HepG2 (cell line): ENCODE results near the gene GSG1. TPM values are rescaled to one million over a fixed set of nuclear protein-coding genes. Genes with fewer than 3 reads are reported as not detected.
A peak's percentile ranks its signal among the peaks of the same experiment; 100 is the strongest.

ENCODE experiments used
- NFKB2 ChIP-seq: sonication (generic); formaldehyde crosslinking; IDR thresholded peaks from 2 replicates; pipeline ENCODE4 v1.4.0; 2020; ENCODE audit warnings: missing genetic modification reagents, borderline replicate concordance
- PATZ1 ChIP-seq: sonication (generic); formaldehyde crosslinking; IDR thresholded peaks from 2 replicates; pipeline ENCODE4 v1.4.0; 2020; ENCODE audit warnings: missing genetic modification reagents
- REXO4 ChIP-seq: sonication (generic); formaldehyde crosslinking; IDR thresholded peaks from 2 replicates; pipeline ENCODE4 v1.8.0; 2022; ENCODE audit warnings: missing genetic modification reagents, mild to moderate bottlenecking, borderline replicate concordance
- TAF15 ChIP-seq: fragments of 200-400 bp; formaldehyde crosslinking; IDR thresholded peaks from one replicate; pipeline ENCODE4 v1.6.1; 2018; ENCODE audit warnings: mild to moderate bottlenecking, low read depth, low read length; ENCODE audit not compliant: poor library complexity, severe bottlenecking
- ZBTB4 ChIP-seq: sonication (generic); formaldehyde crosslinking; IDR thresholded peaks from 2 replicates; pipeline ENCODE4 v1.4.0; 2020; ENCODE audit warnings: missing genetic modification reagents, mild to moderate bottlenecking, borderline replicate concordance
- ZKSCAN1 ChIP-seq: fragments of 150-350 bp; IDR thresholded peaks from 2 replicates; pipeline ENCODE4 v1.6.1; 2014; ENCODE audit warnings: low read length
- ZNF235 ChIP-seq: sonication (generic); formaldehyde crosslinking; IDR thresholded peaks from 2 replicates; pipeline ENCODE4 v1.8.1; 2023; ENCODE audit warnings: mild to moderate bottlenecking, missing genetic modification reagents, borderline replicate concordance
- ZNF343 ChIP-seq: sonication (generic); formaldehyde crosslinking; IDR thresholded peaks from 2 replicates; pipeline ENCODE4 v1.4.0; 2020; ENCODE audit warnings: mild to moderate bottlenecking, missing genetic modification reagents
- ZNF484 ChIP-seq: sonication (generic); formaldehyde crosslinking; IDR thresholded peaks from 2 replicates; pipeline ENCODE4 v1.5.1; 2020; ENCODE audit warnings: mild to moderate bottlenecking, low read depth, missing genetic modification reagents, borderline replicate concordance
- ZNF576 ChIP-seq: sonication (generic); formaldehyde crosslinking; IDR thresholded peaks from 2 replicates; pipeline ENCODE4 v1.4.0; 2020; ENCODE audit warnings: mild to moderate bottlenecking, missing genetic modification reagents
- ZNF724P ChIP-seq: sonication (generic); formaldehyde crosslinking; IDR thresholded peaks from 2 replicates; pipeline ENCODE4 v1.8.0; 2022; ENCODE audit warnings: missing genetic modification reagents, borderline replicate concordance
- ZNF841 ChIP-seq: sonication (generic); formaldehyde crosslinking; IDR thresholded peaks from 2 replicates; pipeline ENCODE4 v1.8.1; 2023; ENCODE audit warnings: missing genetic modification reagents, borderline replicate concordance
- polyA plus RNA-seq, 8 experiments: library from polyadenylated mRNA; depleted of rRNA in 3 of 8; stranded (reverse) in 7 of 8; unstranded in 1 of 8; fragments of >200 nt; fragmentation: Illumina TruSeq in 4 of 8; extraction: Trizol in 4 of 8; gene quantifications; 2 replicates each; pipeline versions ENCODE4 v1.2.1 to v1.2.3, GENCODE V29; 2011 to 2016; ENCODE audit warnings: low read depth in 4 of 8, missing spikeins in 1 of 8, mixed read lengths in 1 of 8; ENCODE audit not compliant: insufficient read depth in 1 of 8
- total RNA-seq, 5 experiments: library from RNA; depleted of rRNA; stranded (reverse); fragments of >200 nt; fragmentation: Illumina TruSeq; extraction: Trizol; gene quantifications; 2 replicates each; pipeline ENCODE4 v1.2.3, GENCODE V29; 2016; ENCODE audit warnings: low read depth in 1 of 5

The GSG1 gene
- total and polyA plus RNA-seq, 2 of the 13 experiments (the other 11 are each of a cell fraction or from before 2014, with no cell fraction given) = not detected

- TF ChIP-seq ZNF576 (CRISPR knock-in tag) (no peak), PATZ1 (CRISPR knock-in tag) (peak; percentile 65), ZNF484 (CRISPR knock-in tag) (no peak), TAF15 (no peak), ZBTB4 (CRISPR knock-in tag) (0 out of 2 replicates have a peak, but pooled peaks have one; percentile 24), REXO4 (CRISPR knock-in tag) (no peak), ZNF724P (no peak), ZNF343 (CRISPR knock-in tag) (no peak), ZNF841 (CRISPR knock-in tag) (no peak), ZNF235 (CRISPR knock-in tag) (no peak), NFKB2 (CRISPR knock-in tag) (peak; percentile 47; the same call in 1 of the 2 replicates), ZKSCAN1 (no peak)
- TF ChIP-seq, all 625 proteins: peak for 39
Measured at GRCh38 chr12:13100882-13101769, 2.3 kb downstream of the GSG1 start (continued).
